Measurements from ENCODE around the gene TAS1R3. TPM values are rescaled to one million over a fixed set of nuclear protein-coding genes. Genes with fewer than 3 reads are reported as not detected.
A peak's percentile ranks its signal among the peaks of the same experiment; 100 is the strongest.

The TAS1R3 gene
- total RNA-seq, 1 donor from 2014 or later: 0.50 TPM

DNA sequence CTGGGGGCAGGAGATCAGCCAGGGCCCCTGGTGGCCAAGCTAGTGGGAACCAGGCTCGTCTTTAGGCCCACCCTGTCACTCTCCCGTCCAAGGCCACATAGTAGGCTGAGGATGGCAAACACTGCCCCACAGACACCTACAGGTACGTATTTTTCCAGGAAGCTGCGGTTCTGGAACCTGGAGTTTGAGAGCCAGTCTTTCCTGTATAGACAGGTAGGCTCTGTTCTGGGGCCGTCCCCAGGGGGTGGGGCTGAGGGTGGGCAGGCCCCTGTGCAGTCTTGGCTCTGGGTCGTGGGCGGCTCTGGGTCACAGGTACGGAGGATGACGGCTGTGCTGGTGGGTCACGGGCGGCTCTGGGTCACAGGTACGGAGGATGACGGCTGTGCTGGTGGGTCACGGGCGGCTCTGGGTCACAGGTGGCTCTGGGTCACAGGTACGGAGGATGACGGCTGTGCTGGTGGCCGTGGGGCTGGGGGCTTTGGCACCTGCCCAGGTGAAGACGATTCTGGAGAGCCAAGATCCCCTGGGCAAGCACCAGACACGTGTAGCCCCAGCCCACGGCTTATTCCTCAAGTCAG, 20.5 kb upstream of the TAS1R3 start:
- peaks cover 8% of the 10 kb centered on the region for H3K36me3 ChIP-seq (ENCODE audit: insufficient read depth, low read length)
- DNase-seq (ENCODE audit: low read depth) (no peak), FAIRE-seq (no peak)
- H3K4me1 Mint-ChIP-seq (ENCODE audit: low read depth, unreplicated experiment): peaks cover 9% of the 10 kb centered on the region
- H3K36me3 Mint-ChIP-seq (ENCODE audit: low read depth, unreplicated experiment): peaks cover 6% of the 10 kb centered on the region
- H3K4me3 Mint-ChIP-seq (ENCODE audit: unreplicated experiment): peak overlapping the region; percentile 68
- H3K4me3 ChIP-seq (ENCODE audit: insufficient read depth, low read depth, low read length): no peak overlapping the region
- no peak overlapping the region for H3K27ac Mint-ChIP-seq (ENCODE audit: unreplicated experiment)
- no peaks in the 10 kb centered on the region for H3K9me3 Mint-ChIP-seq (ENCODE audit: unreplicated experiment)
- H3K79me2 ChIP-seq (ENCODE audit: insufficient read depth, low read length): peaks cover 61% of the 10 kb centered on the region
- no peaks in the 10 kb centered on the region for H3K9me3 ChIP-seq (ENCODE audit: insufficient read depth, low read depth, low read length)
- no peak overlapping the region for H3K9ac ChIP-seq (ENCODE audit: low read length)
- H3K4me2 ChIP-seq (ENCODE audit: low read length): no peak overlapping the region
- H3K27me3 ChIP-seq (ENCODE audit: insufficient read depth, low read length): no peaks in the 10 kb centered on the region
- H2AFZ ChIP-seq (ENCODE audit: low read depth, low read length): no peak overlapping the region
- H3K27ac ChIP-seq (ENCODE audit: low read depth, low read length): no peak overlapping the region
- H3K4me1 ChIP-seq (ENCODE audit: insufficient read depth, low read length): peaks cover 27% of the 10 kb centered on the region
- H3K27me3 Mint-ChIP-seq (ENCODE audit: low read depth, unreplicated experiment): no peaks in the 10 kb centered on the region
- TF ChIP-seq EZH2 (IDR thresholded peaks at IDR 0.05; ENCODE audit: insufficient read depth, low read length): no peak
- TF ChIP-seq, protein P1, sequence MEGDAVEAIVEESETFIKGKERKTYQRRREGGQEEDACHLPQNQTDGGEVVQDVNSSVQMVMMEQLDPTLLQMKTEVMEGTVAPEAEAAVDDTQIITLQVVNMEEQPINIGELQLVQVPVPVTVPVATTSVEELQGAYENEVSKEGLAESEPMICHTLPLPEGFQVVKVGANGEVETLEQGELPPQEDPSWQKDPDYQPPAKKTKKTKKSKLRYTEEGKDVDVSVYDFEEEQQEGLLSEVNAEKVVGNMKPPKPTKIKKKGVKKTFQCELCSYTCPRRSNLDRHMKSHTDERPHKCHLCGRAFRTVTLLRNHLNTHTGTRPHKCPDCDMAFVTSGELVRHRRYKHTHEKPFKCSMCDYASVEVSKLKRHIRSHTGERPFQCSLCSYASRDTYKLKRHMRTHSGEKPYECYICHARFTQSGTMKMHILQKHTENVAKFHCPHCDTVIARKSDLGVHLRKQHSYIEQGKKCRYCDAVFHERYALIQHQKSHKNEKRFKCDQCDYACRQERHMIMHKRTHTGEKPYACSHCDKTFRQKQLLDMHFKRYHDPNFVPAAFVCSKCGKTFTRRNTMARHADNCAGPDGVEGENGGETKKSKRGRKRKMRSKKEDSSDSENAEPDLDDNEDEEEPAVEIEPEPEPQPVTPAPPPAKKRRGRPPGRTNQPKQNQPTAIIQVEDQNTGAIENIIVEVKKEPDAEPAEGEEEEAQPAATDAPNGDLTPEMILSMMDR (IDR thresholded peaks at IDR 0.05; ENCODE audit: insufficient read depth, low read depth, low read length): no peak
- H4K20me1 ChIP-seq (ENCODE audit: insufficient read depth, low read length): peaks cover 72% of the 10 kb centered on the region

DNA sequence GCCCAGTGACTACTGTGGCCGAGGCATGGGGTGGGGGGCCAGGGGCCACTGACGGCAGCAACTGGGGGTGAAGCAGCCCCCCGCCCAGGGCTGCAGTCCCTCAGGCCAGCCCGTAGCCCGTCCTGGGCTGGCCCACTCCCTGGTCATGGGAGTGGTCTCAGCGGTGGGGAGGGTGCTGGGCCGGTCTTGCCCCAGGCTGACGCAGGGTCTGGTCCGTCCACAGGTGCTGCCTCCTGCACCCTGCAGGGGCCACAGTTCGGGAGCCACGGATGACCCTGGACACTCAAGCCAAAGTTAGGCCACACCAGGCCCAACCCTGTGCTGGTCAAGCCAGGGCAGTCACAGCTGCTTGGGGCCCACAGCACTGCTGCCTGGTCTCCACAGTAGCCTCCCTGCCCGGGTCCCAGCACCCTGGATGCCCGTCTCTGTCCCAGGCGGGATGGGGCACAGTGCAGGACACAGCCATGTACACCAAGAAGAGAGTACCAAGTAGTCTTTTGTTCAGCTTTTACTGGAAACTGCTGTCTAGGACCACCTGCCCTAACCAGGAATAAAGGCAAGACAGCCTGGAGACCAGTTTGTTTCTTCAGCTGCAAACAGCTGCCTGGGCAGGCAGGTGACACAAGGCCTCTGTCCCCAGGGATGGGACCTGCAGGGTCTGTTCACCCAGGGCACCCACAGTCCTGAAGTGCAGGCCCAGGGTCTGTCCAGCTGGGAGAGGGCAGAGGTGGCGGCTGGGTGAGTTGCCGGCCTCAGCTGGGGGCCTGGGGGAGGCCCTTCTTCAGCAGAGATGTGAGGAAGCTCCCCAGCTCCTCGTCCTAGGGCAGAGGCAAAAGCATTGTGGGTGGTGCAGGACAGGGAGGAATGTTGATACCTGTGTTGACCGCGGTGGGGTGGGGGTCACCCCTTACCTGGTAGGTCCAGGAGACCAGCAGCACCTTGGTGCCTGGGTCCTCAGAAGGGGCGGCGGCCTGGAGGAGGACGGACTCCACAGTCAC, 19.7 kb upstream of the TAS1R3 start:
- Histone ChIP-seq H3K4me3 (ENCODE audit: insufficient read depth, low read depth, low read length) (no peak overlapping the region), H3K27ac (ENCODE audit: low read depth, low read length) (no peak overlapping the region), H3K4me2 (ENCODE audit: low read length) (no peak overlapping the region), H3K9me3 (ENCODE audit: insufficient read depth, low read depth, low read length) (no peaks in the 10 kb centered on the region), H3K9ac (ENCODE audit: low read length) (no peak overlapping the region), H3K4me1 (ENCODE audit: insufficient read depth, low read length) (peaks cover 19% of the 10 kb centered on the region), H3K79me2 (ENCODE audit: insufficient read depth, low read length) (peaks cover 60% of the 10 kb centered on the region), H3K27me3 (ENCODE audit: insufficient read depth, low read length) (no peaks in the 10 kb centered on the region), H2AFZ (ENCODE audit: low read depth, low read length) (no peak overlapping the region), H3K36me3 (ENCODE audit: insufficient read depth, low read length) (peaks cover 12% of the 10 kb centered on the region), H4K20me1 (ENCODE audit: insufficient read depth, low read length) (peaks cover 69% of the 10 kb centered on the region)
- H3K36me3 Mint-ChIP-seq (ENCODE audit: low read depth, unreplicated experiment): peaks cover 6% of the 10 kb centered on the region
- peaks cover 6% of the 10 kb centered on the region for H3K4me1 Mint-ChIP-seq (ENCODE audit: low read depth, unreplicated experiment)
- peak overlapping the region; percentile 53 for H3K27ac Mint-ChIP-seq (ENCODE audit: unreplicated experiment)
- no peak overlapping the region for H3K4me3 Mint-ChIP-seq (ENCODE audit: unreplicated experiment)
- FAIRE-seq (no peak), DNase-seq (ENCODE audit: low read depth) (no peak)
- H3K9me3 Mint-ChIP-seq (ENCODE audit: unreplicated experiment): no peaks in the 10 kb centered on the region
- no peak for TF ChIP-seq EZH2 (IDR thresholded peaks at IDR 0.05; ENCODE audit: insufficient read depth, low read length)
- TF ChIP-seq, protein P1 (IDR thresholded peaks at IDR 0.05; ENCODE audit: insufficient read depth, low read depth, low read length): no peak
- H3K27me3 Mint-ChIP-seq (ENCODE audit: low read depth, unreplicated experiment): no peaks in the 10 kb centered on the region

Measured in astrocyte (in vitro differentiated cells and primary cell).